Measurements from ENCODE around the gene ZSWIM7.

DNA sequence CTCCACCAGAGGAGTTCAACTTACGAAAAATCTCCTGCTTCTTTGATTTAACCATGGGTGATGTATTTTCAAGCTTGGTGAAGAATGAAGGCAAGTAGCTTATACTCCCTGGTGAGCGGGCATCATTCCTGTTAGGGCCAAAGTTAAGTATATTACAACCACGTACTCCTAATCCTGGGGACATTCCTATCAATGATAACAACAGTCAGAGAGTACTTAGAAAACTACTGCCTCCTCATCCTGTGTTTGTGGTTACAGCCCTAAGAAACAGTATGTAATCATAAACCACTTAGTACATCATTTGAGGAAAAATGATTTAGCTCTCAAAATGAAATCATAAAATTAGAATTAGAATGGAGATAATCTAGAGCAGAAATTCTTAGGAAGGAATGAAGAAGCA, 47.5 kb upstream of the ZSWIM7 start:
- TF ChIP-seq, protein P1, sequence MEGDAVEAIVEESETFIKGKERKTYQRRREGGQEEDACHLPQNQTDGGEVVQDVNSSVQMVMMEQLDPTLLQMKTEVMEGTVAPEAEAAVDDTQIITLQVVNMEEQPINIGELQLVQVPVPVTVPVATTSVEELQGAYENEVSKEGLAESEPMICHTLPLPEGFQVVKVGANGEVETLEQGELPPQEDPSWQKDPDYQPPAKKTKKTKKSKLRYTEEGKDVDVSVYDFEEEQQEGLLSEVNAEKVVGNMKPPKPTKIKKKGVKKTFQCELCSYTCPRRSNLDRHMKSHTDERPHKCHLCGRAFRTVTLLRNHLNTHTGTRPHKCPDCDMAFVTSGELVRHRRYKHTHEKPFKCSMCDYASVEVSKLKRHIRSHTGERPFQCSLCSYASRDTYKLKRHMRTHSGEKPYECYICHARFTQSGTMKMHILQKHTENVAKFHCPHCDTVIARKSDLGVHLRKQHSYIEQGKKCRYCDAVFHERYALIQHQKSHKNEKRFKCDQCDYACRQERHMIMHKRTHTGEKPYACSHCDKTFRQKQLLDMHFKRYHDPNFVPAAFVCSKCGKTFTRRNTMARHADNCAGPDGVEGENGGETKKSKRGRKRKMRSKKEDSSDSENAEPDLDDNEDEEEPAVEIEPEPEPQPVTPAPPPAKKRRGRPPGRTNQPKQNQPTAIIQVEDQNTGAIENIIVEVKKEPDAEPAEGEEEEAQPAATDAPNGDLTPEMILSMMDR (IDR thresholded peaks at IDR 0.05): no peak
- TF ChIP-seq POLR2A (IDR thresholded peaks at IDR 0.05) (no peak), POLR2AphosphoS5 (IDR thresholded peaks at IDR 0.05) (no peak), EP300 (IDR thresholded peaks at IDR 0.05) (no peak)

All from sigmoid colon (tissue), 4 donors.